GM18507 (cell line): ENCODE measurements around the gene CARD11.
"Not testable (repeated sequence)": the region's sequence is repeated elsewhere in the genome, so short reads cannot be mapped to it uniquely, and the experiment has no call there.

Experiments
- DNase-seq: peaks from one replicate; pipeline ENCODE4 v3.0.0; 2011; ENCODE audit warnings: low read depth; ENCODE audit not compliant: insufficient read length; ENCODE audit errors: extremely low spot score
- FAIRE-seq: peaks from 2 replicates; lab custom pipeline; 2011; peaks lifted over from hg19 to GRCh38; lab: Jason Lieb, UNC

CARD11 gene

DNA sequence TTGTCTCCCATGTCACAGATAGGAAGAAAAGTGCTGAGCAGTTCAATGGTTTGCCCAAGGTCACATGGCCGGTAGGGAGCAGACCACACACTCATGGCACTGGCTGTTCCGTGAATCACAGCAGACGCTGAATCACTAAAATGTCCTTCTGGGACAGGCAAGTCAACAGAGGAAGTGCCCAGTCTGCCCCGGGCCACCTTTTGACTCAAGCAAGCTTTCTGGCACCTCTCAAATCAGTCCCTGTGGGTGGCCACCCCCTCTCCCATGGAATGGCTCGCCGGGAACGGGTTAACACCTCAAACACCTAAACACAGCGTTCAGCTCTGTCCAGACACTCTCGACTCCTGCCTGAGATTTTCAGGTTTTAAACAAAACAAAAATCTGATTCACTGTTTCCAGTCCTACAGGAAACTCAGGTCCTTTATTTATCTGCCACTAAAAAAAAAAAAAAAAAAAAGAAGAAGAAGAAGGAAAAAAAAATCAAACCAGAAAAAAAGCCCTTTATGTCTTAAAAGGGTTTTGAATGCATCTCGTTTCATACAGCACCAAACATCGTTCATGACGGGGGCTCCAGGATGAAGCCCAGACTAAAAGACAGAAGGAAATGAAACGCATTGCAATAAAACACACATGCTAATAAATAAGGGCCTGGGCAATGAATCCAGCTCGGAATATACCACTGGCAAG lies 15.5 kb downstream of the CARD11 start:
- DNase-seq (no peak), FAIRE-seq (no peak)

- FAIRE-seq = no peak
Observed at GRCh38 chr7:3027005-3027845, 16.4 kb downstream of the CARD11 start.

DNA sequence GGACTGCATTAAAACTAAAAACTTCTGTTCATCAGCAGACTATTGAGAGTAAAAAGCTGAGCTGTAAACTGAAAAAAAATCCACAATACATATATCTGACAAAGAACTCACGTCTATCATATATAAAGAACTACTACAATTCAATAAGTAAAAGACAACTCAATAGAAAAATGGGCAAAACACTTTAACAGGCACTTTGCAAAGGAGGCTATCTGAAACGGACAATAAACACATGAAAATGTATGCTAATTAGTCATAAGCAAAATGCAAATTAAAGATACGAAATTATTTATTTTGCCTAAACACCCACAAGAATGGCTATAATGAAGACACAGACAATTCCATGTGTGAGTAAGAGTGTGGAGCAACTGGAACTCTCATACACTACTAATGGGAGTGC lies 18.1 kb downstream of the CARD11 start:
- FAIRE-seq = no peak

More at GRCh38 chr7:3027005-3027845, 16.4 kb downstream of the CARD11 start:
- DNase-seq = no peak

GRCh38 chr7:3021825-3022224 lies 21.8 kb downstream of the CARD11 start:
- no peak for DNase-seq
- no peak for FAIRE-seq

More for the DNA sequence above, 18.1 kb downstream of the CARD11 start:
- no peak for DNase-seq

- not testable (repeated sequence) for DNase-seq, FAIRE-seq
Observed at GRCh38 chr7:3021224-3021623, 22.4 kb downstream of the CARD11 start.

GRCh38 chr7:3020416-3020815 lies 23.3 kb downstream of the CARD11 start:
- no peak for DNase-seq
- peak; percentile 66 for FAIRE-seq

DNA sequence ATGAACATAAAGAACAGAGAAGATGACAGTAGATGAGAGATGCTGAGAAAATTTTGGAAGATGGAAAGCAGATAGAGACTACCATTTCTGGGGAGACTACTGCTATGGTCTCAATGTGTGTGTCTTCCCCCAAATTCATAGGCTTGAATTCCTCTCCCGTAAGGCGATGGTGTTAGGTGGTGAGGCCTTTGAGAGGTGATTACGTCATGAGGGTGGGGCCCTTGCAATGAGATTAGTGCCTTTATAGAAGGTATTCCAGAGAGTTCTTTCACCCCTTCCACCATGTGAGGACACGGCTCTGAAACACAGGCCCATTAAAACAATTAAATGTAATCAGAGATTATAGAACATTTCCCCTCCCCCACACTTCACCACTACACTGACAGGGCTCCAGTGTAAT lies 23.9 kb downstream of the CARD11 start:
- DNase-seq (no peak), FAIRE-seq (no peak)

DNA sequence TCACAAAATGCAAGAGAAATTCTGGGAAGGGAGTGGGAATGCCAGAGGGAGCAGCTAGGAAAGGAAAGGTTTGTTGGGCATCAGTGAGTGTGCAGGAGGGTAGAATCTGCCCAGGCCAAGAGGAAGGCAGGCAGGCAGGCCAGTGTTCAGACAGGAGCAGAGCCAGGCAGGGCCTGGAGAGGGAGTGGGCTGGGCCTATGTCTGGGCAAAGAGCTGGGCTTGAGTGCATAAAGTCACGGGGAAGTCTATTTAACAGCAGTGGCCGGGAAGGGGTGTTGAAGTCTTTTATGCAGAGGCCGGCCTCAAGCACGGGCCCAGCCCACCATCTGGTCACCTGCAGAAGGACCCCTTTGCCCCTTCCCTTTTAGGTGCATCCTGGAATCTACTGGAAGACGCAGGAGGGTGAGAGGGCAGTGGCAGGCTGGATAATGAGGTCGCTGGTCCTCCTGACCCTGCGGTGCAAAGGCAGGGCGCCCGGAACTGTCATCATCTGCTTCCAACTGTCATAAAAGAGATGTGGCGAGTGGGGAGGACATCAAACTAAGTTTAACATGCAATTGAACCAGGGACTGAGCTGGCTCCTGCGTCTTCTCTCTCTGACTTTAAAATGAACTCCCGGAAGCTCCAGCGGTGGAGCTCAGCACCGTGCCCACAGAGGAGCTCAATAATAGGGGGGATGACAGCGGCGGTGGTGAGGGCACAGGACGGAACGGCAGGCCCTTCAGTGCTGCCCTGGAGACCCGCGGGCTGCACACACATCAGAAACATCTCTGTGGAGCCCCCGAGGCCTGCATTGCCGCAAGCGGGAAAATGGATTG lies 29.5 kb downstream of the CARD11 start:
- no peak for DNase-seq
- FAIRE-seq = no peak

- peak; percentile 21 for FAIRE-seq
- DNase-seq = no peak
Observed at GRCh38 chr7:3011211-3011852, 32.3 kb downstream of the CARD11 start.

DNA sequence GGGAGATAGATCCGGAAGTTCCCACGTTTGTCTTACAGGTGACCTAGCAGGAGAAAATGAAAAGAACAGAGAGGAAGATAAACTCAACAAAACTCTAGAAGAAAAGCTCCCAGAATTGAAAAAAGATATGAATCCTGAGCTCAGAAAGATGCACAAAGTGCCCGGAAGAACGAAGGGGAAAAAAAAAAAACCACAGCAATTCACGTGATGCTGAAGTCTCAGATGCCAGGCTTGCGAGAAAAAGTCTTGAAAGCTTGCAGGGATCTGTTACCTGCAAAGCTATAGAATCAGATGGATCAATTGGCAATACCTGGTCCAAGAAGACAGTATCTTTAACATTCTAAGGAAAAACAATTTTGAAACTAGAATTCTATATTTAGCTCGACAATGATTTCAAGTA lies 33.5 kb downstream of the CARD11 start:
- DNase-seq (no peak), FAIRE-seq (no peak)

DNA sequence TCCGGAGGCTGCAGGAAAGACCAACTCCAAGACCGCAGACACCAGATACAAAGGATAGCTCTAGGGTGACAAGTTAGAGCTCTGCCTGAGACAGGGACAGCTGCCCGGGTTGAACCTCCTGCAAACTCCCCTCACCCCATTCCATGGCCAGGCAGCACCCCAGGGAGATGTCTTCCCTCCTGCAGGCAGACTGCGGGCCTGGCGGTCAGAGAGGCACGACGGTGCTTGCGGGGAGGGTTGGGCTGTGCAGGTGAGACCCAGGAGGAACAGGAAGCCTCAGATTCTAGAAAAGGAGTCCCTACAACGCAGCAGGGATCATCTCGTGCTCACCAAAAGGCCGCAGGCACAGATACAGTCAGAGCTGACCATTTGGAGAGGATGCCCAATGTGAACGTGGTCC lies 34.6 kb downstream of the CARD11 start:
- no peak for DNase-seq
- no peak for FAIRE-seq

GRCh38 chr7:3008386-3008785 lies 35.3 kb downstream of the CARD11 start:
- FAIRE-seq (no peak), DNase-seq (no peak)

DNA sequence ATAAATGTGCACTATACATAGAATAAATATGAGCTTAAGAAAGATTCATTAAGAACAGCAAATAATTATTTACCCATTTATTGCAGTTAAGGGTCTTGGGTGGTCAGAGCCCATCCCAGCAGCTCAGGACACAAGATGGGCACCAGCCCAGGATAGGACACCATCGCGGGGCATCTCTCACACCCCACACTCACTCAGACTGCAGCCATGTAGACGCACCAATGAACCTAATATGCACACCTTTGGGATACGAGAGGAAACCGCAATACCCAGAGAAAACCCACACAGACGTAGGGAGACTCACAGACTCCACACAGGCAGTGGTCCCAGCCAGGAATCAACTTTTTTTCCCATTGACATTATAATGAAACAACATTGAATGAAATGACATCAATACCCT lies 36.0 kb downstream of the CARD11 start:
- FAIRE-seq (no peak), DNase-seq (no peak)

DNA sequence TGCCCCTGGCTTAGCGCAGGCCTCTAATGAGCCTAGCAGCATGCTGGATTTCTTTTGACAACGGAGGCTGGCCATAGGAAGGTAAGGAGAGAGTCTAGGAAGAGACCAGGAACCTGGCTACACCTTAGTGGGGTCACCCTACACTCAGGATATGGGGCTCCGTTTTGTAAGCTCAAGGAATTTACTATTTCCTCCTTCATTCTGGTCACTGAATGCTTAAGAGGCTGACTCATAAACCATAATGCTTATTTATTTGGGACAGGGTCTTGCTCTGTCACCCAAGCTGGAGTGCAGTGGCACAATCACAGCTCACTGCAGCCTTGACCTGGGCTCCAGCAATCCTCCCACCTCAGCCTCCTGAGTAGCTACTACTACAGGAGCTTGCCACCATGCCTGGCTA lies 38.4 kb downstream of the CARD11 start:
- DNase-seq (no peak), FAIRE-seq (no peak)

DNA sequence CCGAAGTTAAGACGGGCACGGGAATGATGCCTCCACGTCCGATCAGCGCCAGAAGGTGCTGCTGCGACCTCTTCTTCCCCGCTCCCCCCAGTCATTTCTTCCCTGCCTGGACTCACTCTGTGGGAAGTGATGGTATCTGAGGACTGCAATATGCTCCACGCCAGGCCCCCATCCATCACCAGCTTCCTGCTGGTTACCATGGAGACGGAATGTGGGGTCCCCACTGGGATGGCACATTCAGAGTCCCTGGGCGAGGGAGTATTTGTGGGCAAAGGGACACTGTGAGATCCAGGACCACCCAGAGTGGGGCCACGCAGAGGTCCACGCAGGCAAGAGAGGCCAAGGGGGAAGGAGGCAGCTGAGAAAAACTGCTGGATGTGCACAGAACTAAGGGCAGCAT lies 39.7 kb downstream of the CARD11 start:
- FAIRE-seq (no peak), DNase-seq (no peak)

- DNase-seq (no peak), FAIRE-seq (no peak)
Observed at GRCh38 chr7:3002631-3003030, 41.0 kb downstream of the CARD11 start.

DNA sequence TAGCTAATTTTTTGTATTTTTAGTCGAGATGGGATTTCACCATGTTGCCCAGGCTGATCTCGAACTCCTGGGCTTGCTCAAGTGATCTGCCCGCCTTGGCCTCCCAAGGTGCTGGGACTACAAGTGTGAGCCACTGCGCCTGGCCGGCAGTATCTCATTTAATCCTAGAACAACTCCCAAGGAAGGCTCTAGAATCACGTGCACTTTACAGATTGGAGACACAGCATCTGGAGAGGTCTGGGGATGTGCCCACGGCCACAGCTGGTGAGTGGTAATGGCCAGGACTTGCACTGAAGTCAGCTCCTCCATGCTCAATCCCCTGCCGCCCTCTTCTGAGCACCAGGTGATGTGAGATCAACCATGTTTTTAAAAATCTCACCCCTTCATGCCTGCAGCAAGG lies 43.1 kb downstream of the CARD11 start:
- FAIRE-seq (no peak), DNase-seq (no peak)

GRCh38 chr7:2999078-2999500 lies 44.6 kb downstream of the CARD11 start:
- FAIRE-seq (no peak), DNase-seq (no peak)

DNA sequence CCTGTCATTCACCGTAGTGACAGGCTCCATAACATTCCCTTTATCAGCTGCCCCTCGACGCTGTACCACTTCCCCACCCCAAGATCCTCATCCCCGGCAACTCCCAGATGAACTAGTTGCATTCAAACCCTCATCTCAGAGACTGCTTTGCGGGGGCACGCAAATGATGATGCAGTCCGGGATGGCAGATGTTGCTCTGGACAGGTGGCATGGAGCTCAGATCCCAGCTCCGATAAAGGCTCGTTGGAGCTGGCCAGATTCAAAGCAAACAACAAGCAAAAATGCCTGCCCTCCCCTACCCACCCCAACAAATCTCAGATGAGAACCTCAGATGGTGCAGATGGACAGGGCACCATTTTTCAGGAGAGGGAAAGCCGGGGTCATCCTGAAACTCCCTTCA lies 46.7 kb downstream of the CARD11 start:
- DNase-seq = no peak
- no peak for FAIRE-seq

DNA sequence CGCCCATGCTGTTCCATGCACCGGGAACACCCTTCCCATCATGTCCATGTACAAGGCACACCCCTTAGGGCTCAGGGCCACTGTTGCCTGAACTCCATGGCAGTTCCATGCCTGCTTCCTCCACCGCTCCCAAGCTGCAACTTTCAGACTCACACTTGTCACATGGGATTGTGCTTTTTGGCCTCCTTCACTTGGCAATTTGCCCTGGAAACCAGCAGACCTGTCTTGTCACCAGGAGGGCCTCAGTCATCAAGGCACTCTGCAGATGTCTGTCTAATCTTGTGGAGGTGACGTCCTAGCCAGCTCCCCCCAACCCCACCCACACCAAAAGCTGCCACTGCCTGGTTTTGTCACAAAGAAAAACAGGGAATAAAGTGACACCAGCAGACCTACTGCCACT lies 47.5 kb downstream of the CARD11 start:
- DNase-seq (no peak), FAIRE-seq (no peak)
